GM12874 (cell line): ENCODE measurements around the gene EGLN2.

Experiments used
- TF ChIP-seq, protein P1 (sequence below): IDR thresholded peaks from 2 replicates; pipeline ENCODE4 v1.5.1; 2011; ENCODE audit warnings: low read depth, mild to moderate bottlenecking, control low read depth, low read length, moderate library complexity; ENCODE audit not compliant: insufficient read depth

The EGLN2 gene

GRCh38 chr19:40756502-40757110 is 42.4 kb upstream of the EGLN2 start:
- TF ChIP-seq, protein P1, sequence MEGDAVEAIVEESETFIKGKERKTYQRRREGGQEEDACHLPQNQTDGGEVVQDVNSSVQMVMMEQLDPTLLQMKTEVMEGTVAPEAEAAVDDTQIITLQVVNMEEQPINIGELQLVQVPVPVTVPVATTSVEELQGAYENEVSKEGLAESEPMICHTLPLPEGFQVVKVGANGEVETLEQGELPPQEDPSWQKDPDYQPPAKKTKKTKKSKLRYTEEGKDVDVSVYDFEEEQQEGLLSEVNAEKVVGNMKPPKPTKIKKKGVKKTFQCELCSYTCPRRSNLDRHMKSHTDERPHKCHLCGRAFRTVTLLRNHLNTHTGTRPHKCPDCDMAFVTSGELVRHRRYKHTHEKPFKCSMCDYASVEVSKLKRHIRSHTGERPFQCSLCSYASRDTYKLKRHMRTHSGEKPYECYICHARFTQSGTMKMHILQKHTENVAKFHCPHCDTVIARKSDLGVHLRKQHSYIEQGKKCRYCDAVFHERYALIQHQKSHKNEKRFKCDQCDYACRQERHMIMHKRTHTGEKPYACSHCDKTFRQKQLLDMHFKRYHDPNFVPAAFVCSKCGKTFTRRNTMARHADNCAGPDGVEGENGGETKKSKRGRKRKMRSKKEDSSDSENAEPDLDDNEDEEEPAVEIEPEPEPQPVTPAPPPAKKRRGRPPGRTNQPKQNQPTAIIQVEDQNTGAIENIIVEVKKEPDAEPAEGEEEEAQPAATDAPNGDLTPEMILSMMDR: no peak

- TF ChIP-seq, protein P1: no peak
These were observed 40.5 kb upstream of the EGLN2 start for GRCh38 chr19:40758491-40758890.

GRCh38 chr19:40759352-40759751 is 39.6 kb upstream of the EGLN2 start:
- TF ChIP-seq, protein P1: no peak

- TF ChIP-seq, protein P1: no peak
These were observed 36.1 kb upstream of the EGLN2 start for GRCh38 chr19:40762754-40763470.

DNA sequence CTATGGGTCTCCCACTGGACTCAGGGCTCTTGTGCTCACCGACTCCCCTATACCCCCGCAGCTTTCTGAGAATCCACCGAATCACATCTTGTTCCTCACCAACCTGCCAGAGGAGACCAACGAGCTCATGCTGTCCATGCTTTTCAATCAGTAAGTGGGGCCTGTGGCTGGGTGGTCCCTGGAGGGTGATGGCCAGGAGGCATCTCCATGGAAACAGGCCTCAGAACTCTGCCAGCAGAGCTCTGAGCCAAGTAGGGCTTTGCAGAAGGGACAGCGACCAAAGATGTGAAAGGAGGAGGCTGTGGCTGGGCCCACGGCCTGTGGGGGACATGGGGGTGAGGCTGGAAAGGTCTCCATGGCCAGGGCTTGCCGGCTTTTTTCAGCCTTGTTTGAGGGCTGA is 35.5 kb upstream of the EGLN2 start:
- TF ChIP-seq, protein P1: no peak

- TF ChIP-seq, protein P1: no peak
These were observed 35.0 kb upstream of the EGLN2 start for GRCh38 chr19:40763963-40764362.

DNA sequence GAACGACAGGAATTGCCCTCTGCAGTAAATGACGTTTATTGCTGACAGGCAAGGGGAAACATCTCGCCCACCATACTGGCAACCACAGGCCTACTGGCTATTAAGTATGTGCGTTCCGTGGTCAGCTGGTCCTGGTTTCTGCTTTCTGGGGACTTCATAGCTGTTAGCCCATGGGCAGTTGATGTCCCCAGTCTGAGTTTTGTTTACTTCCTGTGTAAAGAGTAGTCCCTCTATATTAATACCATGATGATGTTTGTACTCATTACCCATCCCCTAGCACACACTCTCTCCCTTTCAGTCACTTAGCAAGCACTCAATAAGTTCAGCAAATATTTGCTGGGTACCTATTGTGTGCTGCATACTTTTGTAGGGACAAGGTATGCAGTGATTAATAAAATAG is 30.1 kb upstream of the EGLN2 start:
- TF ChIP-seq, protein P1: no peak
